GM19193 (cell line): ENCODE data around the gene TGFA.

Source experiments
- POLR2A ChIP-seq: IDR thresholded peaks from 4 replicates; pipeline ENCODE4 v1.6.1; 2011; ENCODE audit not compliant: insufficient read depth, insufficient read length; ENCODE audit errors: extremely low read depth

TGFA gene

DNA sequence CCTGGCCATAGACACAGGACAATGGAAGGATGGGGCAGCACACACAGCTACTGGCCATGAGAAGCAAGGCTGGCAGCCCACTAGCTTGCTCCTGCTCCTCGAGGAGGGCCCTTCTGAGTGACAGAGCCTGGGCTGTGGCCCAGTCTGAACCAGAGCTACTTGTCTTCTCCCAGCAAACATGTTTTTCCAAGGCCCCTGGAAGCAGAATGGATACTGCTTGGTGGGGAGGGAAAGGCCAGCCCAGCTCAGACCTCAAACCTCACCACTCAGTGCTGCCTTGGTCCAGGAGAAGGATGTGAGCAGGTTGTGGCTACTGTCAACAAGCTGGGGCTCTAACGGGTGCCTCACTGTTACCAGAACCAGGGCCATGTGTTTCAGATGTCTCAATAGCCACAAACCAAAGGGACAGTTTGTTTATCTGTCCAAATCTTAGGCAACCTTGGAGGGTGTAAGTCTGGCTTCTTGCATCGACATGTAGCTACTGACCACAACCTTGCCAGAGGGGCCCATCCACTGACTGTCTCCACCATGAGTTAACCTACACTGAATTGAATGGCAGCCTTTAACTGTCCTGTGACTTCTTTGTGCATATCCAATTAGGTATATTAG is 98.6 kb downstream of the TGFA start:
- TF ChIP-seq POLR2A = no peak

DNA sequence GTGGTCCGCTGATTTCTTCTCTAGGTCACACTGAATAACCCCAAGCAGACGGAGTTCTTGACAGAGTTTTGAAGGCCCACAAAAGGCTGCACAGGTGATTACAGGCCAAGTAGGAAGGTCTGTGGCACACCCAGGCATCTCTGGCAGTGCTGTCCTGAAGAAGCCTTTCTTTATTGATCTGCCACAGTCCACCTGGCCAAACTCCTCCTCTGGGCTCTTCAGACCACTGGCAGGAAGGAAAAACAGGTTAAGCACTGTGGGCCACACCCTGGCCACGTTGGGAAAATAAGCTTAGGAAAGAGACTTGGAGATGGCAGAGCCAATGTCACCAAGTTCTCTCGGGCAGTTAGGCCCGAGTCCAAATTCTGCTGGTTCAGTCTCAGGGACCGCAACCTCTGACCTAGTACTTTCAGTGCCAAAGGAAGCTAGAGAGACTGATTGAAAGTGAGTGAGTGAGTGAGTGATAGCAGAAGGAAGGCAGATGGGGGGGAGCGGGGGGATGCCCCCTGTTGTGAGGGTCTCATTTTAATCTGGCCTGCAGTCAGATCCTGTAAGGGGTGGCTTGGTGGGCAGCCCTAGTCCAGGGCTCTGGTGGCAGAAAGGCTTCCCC is 102.9 kb downstream of the TGFA start:
- no peak for TF ChIP-seq POLR2A

DNA sequence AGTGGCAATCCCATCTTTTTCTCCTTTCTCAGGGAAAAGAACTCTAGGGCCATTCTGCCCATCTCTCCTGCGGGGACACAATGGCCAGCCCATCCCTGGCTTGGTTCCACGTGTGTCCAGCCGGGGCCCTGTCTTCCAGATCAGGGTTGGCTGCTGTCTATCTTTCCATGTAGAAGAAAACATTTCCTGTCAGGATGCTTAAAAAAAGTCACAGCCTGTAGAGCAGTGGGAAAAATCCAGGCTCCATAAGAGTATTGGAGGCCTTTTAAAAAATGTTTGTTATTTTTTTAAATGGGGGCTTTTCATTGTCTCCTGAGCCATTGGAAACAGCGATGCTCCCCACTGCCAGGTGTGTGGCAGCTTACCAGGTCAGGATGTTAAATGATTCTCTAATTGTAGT is 105.6 kb downstream of the TGFA start:
- TF ChIP-seq POLR2A = no peak

DNA sequence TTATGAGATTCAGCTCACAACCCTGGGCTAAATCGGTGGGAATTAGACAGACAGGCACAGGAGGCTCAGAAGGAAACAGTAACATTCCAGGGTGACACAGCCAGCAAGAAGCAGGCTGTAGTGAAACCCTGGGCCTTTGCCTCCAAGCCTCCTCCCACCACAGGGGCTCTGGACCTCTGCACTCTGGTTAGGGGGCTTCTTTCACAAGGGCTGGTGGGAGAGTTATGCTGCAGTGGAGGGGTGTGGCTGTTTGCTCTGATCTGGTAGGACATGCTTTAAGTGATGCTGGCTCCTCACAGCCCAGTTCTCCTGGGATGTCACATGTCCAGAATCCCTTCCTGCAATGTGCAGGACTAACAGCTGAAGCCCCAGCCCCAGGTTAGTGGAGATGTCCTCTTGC is 109.9 kb downstream of the TGFA start:
- no peak for TF ChIP-seq POLR2A

DNA sequence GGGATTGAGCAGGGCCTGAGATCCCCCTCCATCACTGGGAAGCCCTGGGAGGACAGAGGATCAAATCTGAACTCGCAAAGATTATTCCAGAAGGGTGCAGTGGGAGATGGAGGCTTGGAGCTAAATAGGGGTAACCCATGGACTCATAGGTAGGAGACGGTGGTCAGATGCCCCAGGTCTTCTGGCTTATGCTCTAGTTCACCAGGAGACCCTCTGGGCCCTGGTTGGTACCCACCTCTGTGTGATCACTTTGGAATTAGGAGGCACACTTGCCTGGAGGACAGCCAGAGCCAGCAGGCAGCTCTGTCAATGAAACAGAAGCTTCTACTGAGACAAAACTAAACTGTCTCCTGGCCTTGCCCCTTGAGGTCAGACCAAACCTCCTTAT is 110.6 kb downstream of the TGFA start:
- TF ChIP-seq POLR2A = no peak

DNA sequence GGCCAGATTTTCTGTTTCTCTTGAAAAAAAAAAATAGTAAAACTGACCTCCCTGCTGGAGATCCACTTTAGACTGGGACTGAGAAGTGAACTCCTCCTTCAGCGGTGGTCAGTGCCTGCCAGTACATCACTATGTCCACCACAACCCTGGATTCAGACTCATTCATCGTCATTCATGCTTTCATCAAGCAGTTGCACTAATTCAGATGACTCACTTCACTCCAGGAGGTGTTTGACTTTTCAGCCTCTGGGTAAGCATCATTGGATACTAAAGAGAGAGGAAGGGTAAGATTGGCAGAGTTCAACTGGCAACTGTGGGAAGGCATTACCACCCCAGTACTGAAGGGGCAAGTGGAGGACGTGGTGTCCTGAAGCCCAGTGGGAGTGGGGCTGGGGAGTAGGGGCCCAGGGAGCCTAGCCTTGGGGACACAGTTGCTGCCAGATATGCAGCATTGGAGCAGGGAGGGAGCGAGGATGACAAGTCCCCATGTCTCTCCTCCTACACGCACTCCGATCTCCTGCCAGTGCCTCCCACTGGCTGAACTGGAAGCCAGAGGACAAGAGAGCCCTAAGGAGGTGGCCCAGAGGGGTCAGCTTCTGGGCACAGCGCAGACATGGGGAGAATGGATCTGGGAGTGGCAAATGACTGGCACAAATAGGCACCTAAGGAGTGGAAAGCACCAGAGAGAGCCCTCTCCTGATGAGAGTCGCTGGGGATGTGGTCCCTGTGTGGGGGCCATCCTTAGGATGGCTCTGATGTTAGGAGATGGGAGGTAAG is 111.1 kb downstream of the TGFA start:
- TF ChIP-seq POLR2A = no peak

DNA sequence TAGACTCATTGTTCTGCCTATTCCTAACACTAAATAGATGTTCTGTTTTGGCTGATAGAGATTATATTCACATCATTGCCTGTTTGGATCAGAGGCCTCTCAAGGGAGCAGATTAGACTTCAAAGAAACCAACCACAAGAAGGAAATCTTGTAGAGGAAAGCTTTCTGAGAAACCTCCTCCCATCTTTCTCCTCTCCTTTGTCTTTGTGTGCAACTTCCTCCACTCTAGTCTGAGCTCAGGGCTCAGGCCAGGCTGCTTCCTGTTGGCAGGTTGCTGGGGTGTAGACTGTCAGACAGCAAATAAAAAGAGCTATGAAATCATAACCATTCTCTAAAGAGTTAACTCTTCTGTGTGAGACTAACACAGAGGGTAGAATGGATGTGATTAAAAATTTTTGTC is 113.0 kb downstream of the TGFA start:
- no peak for TF ChIP-seq POLR2A

DNA sequence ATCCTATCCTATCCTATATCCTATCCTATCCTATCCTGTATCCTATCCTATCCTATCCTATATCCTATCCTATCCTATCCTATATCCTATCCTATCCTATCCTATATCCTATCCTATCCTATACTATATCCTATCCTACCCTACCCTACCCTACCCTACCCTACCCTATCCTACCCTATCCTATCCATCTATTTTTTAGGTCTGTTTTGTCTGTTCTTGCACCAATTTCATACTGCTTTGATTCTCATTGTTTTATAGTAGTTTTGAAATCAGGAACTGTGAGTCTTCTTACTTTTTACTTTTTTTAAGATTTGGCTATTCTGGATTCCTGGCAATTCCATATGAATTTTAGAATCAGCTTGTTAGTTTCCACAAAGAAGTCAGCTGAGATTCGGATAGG is 118.5 kb downstream of the TGFA start:
- no peak for TF ChIP-seq POLR2A

DNA sequence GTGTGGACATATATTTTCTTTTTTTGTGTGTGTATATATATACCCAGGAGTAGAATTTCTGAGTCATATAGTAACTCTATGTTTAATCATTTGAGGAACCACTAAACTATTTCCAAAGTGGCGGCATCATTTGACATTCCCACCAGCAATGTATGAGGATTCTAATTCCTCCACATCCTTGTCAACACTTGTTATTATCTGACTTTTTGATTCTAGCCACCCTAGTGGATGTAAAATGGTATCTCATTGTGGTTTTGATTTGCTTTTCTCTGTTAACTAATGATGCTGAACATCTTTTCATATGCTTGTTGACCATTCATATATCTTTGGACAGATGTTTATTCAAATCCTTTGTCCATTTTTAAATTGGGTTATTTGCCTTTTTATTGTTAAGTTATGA is 120.3 kb downstream of the TGFA start:
- TF ChIP-seq POLR2A = no peak

DNA sequence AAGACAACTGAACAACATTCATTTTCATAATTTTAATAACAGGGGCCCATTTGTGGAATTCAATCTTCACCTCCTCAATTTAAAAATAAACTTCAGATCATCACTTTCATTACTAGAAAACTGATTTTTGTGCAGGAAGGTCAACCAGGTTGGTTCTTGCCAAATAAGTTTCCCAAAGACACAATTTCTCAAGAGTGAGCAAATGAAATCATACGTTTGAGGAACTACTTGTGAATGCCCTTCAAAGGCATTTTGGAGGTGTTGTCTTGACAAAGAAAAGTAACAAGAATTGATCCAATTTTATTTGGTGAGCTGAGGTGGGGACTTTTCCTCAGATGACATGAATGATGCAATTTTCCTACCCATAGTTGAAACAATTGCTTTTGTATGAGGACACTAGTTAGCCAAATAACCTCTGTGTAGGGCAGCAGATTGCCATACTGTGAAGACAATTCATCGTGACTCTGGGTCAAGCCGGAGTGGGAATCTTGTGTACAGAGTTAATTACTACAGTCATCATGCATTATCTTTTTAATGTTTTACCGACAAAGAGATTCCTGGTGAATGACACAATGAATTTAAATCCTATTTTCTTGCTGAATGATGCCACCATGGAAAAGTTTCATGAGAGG is 121.8 kb downstream of the TGFA start:
- no peak for TF ChIP-seq POLR2A

DNA sequence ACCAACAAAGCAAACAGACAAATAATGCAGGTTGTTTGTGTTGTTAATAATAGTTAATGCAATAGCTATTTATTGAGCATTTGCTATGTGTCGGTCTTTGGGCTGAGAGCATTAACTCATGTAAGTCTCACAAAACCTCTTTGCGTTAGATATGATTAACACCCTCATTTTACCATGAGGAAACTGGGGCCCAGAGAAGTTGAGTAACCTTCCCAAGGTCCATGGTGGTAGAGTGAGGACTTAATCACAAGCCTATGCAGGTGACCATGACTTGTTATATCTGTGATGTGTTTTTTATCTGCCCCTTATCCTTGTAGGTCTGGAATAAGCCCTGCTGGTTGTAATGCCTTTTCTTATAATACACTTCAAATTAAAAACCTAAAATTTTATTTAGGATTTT is 127.3 kb downstream of the TGFA start:
- no peak for TF ChIP-seq POLR2A

DNA sequence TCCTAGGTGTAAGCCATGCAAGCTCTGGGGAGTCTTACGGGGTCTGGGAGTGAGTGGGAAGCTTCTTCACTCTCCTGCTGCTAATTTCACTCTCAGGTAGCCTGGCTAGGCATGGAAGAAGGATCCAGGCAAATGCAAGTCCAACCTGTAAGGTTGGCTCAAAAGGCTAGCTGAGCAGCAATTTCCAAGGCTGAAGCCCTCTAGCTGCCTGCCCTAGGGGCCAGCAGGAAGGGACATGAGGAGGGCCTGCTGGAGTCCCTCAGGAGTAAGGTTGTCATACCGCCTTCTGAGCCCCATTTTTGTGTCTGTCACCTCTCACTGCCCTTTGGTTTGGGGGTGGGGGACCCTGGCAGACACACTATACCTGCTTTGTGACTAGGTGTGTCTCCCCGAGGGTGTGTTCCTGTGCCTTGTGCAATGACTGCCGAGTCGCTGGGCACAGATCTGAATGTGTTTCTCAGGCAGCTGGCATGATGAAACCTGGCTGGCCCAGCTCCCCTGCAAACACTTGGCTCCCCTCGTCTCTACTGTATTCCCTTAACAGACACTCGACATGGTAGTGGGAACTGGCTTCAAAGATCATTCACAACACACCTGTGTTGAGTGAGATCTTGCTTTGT is 127.8 kb downstream of the TGFA start:
- TF ChIP-seq POLR2A = no peak

DNA sequence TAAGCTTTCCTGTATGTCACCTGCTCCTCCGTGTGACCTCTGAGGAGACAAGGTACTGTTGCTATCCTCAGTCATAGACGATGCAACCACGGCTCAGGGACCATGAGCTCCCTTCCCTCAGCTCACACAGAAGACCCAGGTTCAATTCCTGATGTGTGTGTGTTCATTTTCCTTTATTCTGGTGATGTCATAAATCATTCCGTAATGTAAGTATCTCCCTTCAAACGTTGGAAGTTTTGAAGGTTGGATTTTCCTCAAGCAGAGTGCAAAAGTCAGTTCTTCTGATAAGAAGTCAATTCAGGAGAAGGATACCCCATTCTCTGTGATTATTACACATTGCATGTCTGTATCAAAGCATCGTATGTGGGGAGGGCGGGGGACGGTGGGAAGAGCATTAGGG is 132.9 kb downstream of the TGFA start:
- TF ChIP-seq POLR2A = no peak

DNA sequence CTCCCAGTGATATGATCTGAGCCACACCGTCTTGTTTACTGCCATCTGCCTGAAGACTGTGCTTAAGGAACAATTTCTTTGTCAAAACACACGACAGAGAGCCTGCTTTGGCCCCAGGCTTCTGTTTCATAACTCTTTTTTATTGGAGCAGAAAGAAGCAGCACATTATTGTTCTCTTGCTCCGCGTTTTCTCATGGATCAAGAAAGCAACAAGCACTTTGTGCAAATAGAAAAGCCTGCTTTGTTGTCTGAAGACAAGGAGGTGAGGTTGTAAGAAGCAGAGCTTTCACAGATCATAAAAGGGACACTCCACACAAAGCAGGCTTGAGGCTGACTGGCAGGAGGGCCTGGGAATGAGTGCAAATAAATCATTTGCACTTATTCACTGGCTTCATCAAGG is 133.5 kb downstream of the TGFA start:
- no peak for TF ChIP-seq POLR2A

DNA sequence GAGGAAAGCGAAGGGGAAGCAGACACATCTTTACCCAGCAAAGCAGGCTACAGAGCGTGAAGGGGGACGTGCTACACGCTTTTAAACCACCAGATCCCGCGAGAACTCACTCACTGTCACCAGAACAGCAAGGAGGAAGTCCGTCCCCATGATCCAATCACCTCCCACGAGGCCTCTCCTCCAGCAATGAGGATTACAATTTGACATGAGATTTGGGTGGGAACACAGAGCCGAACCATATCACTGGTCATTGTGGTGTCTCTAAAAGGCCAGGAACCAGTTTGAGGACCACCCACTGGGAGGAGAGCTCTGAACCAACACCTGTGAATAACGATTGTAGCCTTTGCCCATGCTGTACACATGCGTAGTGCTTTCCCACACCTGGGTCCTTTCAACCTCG is 135.1 kb downstream of the TGFA start:
- TF ChIP-seq POLR2A = no peak
